Measurements from ENCODE around the gene SPATC1L.

The SPATC1L gene

DNA sequence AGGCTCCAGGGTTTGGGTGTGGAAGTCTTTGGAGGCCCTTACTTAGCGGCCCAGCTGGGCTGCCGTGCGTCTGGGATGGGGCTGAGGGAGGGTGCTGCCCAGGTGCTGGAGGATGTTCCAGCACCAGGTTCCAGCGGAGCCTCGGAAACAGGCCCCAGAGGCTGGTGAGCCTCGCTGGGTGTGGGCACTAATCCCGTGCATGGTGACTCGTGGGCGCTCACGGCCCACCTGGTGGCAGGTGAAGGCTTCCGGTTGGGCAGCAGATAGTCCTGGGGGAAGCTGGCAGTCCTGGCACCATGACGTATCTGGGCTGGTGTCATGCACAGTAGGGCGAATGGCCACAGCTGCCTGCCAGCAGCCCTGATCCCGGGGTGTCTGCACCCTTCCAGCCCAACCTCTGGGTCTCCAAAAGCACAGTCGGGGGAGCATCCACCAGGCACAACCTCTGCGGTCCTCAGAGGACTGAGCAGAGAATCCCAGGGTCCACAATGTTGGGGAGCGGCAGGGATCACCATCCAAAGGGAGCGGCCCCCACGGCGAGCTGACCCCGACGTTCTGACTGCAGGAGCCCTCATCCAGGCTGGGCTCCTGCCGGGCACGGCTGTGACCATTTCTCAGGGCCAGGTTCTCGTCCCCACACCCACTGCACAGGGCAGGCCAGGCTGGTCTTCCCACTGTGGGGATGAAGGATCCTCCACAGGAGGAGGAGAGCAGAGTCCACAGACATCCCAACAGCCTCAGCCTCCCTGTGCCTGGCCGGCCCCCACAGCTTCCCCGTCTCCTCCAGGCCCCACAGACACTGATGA, 54.2 kb downstream of the SPATC1L start:
- no peak for DNase-seq

DNA sequence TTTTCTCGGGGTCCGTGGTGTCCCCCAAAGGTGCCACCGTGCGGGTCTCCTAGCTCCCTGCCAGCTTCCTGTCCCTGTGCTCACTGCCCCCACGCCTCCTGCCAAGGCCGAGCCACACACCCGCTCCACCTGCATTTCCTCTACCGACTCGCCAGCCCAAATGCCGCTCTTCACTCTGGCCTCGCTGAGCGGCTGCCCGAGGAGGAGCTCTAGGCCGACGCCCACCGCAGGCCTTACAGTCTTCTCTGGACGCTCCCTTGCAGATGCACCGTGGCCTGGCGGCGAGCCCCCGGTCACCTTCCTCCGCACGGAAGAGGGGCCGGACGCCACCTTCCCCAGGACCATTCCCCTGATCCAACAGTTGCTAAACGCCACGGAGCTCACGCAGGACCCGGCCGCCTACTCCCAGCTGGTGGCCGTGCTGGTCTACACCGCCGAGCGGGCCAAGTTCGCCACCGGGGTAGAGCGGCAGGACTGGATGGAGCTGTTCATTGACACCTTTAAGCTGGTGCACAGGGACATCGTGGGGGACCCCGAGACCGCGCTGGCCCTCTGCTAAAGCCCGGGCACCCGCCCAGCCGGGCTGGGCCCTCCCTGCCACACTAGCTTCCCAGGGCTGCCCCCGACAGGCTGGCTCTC, 55.2 kb downstream of the SPATC1L start:
- DNase-seq, result no peak

DNA sequence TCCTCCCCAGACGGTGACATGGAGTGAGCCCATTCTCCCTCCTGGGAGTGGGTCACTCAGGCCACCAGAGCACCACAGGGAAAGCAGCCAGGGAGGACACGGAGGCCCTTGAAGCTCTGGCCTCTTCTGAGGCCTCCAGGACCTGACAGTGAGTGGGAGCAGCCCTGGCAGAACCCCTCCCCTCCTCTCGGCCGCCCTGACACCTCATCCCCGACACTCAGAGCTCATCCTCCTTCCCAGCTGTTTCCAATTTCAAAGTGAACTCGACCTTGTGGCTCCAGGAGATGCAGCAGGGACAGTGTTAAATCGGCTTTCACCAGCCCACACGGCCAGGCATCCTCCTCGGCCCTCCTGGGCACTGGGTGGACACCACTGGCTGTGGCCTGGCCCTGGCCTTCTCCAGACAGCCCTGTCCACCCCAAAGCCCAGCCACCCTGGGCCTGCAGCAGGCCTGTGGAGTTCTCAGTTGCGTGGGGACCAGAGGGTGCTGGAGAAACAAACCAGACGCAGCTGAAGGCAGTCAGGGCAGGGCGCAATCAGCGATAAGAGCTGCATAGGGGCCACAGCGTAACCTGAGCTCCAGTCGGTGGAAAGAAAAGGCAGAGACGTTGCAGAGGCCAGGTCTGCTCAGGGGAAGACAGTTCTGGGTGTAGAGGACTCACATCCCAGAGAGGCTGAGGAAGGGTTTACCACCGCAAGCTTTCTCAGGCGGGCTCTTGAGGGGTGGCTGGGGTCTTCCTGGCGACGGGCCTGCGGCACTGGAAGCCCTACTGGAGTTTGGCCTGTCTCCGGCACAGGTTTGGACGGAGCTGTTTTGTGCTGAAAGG, 55.9 kb downstream of the SPATC1L start:
- DNase-seq, result no peak

DNA sequence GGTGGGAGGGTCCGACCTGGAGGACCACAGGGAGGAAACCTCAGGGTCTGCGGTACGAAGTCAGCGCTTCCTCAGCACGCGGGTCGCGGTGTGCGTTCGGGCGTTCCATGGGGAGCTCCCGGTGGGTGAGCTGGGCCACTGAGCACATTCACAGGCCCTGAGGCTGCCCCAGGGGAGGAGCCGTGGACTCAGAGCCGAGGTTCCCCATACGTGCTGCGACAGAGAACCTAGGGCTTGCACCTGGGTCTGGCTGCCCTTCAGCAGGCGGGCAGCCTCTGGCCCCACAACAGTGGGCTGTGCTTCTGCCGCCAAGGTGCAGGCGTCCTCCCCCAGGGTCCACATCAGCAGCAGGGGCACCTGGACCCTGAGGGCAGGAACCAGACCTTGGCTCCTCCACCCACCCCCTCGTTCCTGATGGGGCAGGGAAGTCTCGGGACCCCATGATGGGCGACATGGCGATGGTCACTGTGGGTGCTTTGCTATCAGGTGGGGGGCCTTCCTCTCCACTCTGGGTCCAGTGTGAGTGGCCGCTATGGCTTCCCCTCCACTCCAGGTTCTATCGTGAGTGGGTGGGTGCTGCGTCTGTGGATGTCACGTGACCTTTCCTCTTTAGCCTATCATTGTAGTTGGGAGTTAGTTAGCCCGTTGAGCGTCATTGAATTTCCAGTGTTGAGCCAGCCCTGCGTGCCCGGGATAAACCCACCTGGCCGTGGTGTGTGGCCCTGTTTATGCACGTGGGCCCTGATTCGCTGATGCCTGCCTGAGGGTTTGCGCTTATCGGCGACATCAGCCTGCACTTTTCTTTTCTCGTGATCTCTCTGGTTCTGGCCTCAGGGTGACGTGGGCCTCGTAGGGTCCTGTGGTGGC, 56.8 kb downstream of the SPATC1L start:
- DNase-seq, result no peak

DNA sequence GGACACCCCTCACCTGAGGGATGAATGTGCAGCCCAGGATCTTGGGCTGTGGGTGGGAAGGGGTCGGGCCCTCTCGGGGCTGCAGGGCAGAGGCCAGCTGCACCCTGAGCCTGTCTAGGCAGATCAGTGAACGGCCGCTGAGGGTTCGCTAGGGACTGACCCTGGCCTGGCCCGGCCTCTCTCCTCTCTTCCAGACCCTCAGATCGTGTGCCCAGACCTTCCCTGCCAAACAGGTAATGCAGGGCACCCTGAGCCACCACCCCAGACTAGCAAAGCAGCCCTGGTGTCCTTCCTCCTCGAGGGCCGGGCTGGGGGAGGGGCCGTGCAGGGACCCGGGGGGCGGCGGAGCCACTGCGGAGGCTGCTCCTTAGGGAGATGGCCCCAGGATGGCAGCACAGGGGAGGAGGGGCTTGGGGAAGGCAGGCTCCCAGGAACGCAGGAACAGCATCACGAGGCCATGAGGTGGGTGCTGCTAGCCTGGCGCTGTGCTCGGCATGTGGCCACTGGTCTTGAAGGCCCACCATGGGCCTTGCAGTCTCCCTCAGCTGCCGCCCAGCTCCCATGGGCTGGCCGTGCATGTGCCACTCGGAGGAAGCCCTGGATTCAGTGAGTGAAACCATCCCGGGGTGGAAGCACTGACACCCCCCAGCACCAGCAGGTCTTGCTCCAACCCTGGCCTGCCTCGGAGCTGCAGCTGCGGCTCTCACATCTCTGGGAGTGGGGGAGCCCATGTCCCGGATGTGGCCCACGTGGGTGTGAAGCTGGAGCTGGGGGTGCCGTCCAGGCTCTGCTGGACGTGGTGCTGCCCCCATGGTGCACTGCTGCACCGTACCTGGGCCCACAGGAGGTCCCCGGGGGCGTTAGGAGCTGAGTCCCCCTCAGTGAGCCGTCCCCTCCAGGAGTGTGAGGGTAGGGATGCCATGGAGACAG, 57.7 kb downstream of the SPATC1L start:
- no peak for DNase-seq

DNA sequence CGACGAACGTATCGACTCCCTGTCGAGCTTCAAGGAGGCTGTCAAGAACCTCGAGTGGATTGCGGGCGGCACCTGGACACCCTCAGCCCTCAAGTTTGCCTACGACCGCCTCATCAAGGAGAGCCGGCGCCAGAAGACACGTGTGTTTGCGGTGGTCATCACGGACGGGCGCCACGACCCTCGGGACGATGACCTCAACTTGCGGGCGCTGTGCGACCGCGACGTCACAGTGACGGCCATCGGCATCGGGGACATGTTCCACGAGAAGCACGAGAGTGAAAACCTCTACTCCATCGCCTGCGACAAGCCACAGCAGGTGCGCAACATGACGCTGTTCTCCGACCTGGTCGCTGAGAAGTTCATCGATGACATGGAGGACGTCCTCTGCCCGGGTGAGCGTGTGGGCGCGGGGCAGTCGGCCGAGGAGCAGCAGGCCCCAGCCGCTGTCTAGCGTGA, 58.4 kb downstream of the SPATC1L start:
- no peak for DNase-seq

DNA sequence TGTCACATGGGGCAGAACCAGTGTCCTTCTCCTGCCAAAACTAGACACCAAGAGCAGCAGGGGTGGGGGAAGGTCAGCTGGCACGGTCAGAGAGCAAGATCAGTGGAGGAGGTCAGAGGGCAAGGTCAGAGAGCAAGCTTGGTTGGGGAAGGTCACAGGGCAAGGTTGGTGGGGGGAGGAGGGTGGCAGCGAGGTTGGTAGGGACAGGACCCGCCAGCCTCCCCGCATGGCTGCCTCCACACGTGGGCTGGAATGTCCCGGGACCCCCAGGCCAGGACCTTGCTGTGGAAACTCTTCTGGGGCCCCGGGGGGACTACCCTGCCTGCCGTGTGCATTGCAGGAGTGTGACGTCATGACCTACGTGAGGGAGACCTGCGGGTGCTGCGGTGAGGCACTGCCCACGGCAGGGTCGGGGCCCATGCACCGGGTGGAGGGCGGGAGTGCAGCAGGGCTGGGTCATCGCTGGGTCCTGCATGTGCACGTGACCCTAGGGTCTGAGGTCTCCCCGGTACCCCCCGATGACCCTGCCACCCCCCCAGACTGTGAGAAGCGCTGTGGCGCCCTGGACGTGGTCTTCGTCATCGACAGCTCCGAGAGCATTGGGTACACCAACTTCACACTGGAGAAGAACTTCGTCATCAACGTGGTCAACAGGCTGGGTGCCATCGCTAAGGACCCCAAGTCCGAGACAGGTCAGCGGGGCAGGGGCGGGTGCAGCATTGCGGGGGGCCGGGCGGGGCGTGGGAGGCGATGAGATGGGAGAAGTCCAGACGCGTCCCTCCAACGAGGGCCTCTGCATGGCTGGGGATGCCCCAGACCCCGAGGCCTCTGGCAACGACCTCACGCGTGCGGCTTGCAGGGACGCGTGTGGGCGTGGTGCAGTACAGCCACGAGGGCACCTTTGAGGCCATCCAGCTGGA, 59.1 kb downstream of the SPATC1L start:
- no peak for DNase-seq

DNA sequence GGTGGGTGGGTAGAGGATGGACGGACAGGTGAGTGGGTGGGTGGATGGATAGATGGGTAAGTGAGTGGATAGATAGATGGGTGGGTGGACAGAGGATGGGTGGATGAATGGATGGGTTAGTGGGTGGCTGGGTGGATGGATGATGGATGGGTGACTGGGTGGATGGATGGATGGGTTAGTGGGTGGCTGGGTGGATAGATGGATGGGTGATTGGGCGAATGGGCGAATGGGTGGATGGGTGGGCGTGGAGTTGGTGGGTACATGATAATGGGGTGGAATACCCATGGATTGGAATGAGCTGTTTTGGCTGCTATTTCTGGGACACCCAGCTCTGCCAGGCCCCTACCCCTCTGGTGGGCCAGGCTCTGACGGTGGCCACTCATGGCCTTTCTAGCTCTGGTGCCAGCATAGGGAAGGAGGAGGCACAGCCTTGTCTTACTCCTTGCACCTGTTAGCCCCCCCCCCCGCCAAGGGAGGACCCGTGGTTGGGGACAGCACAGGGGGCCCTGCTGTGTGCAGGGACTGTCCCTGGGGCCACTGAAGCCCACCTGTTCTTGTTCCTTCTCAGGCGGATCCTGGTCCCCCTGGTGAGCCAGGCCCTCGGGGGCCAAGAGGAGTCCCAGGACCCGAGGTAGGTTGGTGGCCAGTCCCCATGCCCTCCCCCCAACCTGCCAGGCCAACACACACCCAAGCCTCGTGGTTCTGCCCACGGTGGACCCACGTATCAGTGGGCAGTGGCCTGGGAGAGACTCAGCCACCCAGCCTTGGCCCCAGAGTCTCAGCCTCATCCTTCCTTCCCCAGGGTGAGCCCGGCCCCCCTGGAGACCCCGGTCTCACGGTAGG, 60.0 kb downstream of the SPATC1L start:
- DNase-seq, result no peak

DNA sequence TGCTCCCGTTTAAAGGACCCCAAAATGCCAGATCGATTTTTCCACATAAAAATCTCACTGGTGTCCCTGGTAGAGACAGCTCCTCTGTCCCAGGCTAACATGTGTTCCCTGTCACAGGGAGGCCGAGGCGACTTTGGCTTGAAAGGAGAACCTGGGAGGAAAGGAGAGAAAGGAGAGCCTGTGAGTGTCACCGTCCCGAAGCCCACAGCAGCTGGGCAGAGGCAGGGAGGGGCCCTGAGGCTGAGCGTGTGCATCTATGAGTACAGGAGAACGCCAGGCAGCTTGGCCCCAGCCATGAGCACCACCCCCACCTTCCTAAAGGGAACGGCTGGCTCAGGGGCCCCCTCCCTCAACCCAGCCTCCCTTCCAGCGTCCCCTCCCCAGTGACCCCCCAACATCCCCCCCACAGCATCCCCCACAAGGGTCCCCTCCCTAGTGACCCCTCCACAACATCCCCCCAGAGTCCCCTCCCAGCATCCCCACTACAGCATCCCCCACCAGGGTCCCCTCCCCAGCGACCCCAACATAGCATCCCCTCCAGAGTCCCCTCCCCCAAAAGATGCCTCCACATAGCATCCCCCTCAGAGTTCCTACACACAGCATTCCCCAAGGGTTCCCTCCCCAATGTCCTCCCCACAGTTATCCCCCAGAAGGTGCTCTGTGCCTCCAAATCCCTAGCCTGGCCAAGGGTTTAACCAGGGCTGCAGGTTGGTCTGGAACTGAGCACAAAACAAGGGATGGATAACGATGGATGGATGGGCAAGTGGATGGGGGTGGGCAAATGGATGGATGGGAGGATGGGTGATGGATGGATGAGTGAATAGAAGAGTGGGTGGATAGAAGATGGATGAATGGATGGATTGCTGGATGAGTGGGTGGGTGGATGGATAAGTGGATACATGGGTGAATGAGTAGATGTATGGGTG, 61.2 kb downstream of the SPATC1L start:
- no peak for DNase-seq

DNA sequence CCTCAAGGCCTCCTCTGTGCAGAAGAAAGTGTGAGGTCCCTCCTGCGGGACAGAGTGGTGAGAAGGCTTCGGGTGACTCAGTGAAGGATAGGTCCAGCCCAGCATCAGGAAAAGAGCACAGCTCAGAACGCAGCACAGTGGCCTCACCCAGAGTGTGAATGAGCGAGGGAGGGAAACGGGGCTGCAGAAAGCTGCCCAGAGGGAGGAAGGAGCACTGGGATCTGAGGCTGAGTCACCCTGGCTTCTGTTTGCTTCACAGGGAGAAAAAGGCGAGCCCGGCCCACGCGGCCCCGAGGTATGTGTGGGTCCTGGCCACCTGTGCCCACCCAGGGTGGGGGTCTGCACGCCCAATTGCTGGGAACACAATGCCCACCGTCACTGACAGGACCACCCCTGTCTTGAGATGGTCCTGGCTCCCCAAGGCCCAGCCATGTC, 62.0 kb downstream of the SPATC1L start:
- no peak for DNase-seq

DNA sequence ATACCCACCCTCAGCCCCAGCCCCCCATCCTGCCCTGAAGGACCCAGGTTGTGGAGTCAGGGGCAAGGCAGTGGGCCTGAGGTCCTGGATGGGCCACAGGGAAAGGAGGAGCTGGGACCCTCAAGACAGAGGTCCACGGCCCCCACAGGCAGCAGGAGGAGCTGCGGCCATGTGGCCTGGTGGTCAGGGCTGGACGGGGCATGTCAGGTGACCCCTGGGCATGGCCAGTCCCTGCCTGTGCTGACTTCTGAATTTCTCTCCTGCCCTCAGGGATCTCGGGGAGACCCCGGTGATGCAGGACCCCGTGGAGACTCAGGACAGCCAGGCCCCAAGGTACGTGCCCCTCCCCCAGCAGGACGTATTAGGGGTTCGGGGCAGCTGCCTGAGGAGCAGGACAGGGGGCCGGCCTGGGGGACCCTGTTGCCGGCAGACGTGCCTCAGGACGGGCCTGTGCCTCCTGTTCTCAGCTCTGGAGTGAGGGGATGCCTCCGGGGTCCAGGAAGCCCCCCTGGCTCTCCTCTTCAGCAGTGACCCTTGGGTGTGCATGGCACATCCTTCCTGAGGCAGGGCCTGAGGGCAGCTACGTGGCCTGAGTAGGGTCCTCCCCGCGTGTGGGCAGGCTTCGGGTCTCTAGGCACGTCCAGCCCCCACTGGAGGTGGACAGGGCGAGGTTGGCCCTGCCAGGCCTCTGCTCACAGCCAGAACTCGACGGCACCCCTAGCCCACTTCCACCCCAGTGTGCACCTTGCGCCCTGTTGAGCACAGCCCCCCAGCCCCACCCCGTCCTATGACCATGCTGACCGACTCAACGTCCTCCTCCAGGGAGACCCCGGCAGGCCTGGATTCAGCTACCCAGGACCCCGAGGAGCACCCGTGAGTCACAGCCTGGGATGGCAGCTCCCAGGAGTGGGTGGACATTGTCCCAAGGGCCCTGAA, 62.7 kb downstream of the SPATC1L start:
- no peak for DNase-seq

DNA sequence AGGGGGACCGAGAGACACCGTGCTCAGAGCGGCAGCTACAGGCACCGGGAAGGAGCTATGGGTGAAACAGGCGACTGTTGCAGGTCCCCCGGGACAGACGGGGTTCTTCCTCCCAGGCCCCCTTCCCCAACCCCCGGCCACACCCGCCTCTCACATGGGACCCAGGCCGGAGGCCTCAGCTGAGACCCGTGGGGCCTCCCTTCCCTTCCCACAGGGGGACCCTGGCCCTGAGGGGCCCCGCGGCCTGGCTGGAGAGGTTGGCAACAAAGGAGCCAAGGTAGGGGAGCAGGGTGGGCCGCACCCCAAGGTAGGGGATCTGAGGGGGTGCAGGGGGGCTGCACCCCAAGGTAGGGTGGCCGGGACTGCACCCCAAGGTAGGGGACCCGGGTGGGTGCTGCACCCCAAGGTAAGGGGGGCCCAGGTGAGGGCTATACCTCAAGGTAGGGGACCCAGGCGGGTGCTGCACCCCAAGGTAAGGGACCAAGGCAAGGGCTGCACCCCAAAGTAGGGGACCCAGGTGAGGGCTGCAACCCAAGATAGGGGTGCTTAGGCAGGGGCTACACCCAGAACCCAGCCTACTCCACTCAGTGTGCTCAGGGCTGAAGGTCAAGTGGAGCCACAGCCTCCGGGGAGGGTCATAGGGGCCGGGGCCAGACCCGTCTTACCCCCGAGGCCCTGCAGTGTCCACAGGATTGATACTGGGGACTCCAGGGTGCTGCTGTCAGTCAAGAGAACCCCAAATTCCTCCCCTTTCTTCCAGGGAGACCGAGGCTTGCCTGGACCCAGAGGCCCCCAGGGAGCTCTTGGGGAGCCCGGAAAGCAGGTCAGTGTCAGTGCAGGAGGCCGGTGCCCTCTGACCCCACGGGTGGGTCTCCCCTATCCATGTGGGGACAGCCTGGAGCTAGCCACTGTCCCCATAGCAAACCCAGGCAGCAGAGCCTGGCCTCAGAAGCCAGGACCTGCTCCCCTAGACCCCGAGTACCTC, 63.7 kb downstream of the SPATC1L start:
- DNase-seq, result no peak

DNA sequence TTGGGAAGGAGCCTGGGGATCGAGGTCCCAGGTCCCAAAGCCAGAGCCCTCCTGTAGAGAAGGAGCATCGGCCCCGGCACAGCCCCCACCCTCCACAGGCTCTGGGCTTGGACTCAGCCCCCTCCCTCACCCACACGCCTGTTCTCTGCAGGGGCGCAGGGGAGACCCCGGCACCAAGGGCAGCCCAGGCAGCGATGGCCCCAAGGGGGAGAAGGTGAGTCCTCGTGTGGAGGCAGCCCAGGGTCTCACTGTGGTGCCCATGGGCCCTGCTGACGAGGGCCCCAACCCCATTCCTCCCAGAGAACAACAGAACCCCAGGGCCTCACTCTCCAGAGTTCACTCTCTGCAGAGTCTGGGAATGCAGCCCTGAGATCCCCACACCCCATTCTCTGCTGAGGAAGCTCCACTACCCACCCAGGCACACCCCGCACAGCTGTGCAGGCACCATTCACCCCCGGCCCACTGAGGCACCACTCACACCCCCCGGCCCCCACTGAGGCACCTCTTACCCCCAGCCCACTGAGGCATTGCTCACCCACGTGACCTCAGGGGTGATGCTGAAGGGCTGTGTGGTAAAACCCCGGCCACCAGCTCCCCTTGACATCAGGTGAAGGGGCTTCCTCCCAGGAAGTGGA, 64.5 kb downstream of the SPATC1L start:
- no peak for DNase-seq

DNA sequence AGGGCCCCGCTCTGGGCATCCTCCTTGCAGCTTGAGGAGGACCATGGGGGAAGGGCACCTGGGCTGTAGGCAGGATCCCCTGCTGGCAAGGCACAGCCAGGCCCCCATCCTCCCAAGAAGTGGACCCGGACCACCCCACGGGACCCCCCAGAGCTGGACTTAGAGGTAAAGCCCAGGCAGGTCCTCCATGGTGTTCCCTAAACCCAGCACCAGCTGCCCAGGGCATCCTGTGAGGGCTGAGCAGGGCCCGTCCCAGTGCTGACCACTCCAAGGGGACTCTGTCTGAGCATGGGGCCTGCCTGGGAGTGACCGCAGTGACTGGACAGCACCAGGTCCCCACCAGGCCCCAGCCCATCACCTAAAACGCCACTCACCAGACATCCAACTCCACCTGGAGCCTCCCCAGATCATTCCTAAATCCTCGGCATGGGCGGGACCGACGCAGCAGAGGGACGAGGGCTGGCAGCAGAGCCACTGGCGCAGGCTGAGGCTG, 65.1 kb downstream of the SPATC1L start:
- DNase-seq, result no peak

Data from NCI-H1092 treated with DMSO at 0.1 percent for 48 hours (cell line).